ENCODE data around the gene GSAP. TPM values are rescaled to one million over a fixed set of nuclear protein-coding genes. Genes with fewer than 3 reads are reported as not detected.
A peak's percentile ranks its signal among the peaks of the same experiment; 100 is the strongest.

GSAP gene
- total RNA-seq, 2 donors from 2014 or later: 3.7 to 7.7 TPM

GRCh38 chr7:77447616-77448015 lies 31.5 kb upstream of the GSAP start:
- H3K9ac ChIP-seq (ENCODE audit: low read depth in 2 of 2, low read length in 2 of 2): no peak overlapping the region
- no peak for DNase-seq
- TF ChIP-seq, protein P1, sequence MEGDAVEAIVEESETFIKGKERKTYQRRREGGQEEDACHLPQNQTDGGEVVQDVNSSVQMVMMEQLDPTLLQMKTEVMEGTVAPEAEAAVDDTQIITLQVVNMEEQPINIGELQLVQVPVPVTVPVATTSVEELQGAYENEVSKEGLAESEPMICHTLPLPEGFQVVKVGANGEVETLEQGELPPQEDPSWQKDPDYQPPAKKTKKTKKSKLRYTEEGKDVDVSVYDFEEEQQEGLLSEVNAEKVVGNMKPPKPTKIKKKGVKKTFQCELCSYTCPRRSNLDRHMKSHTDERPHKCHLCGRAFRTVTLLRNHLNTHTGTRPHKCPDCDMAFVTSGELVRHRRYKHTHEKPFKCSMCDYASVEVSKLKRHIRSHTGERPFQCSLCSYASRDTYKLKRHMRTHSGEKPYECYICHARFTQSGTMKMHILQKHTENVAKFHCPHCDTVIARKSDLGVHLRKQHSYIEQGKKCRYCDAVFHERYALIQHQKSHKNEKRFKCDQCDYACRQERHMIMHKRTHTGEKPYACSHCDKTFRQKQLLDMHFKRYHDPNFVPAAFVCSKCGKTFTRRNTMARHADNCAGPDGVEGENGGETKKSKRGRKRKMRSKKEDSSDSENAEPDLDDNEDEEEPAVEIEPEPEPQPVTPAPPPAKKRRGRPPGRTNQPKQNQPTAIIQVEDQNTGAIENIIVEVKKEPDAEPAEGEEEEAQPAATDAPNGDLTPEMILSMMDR (IDR thresholded peaks at IDR 0.05): no peak
- H3K36me3 ChIP-seq: no peaks in the 10 kb centered on the region
- no peaks in the 10 kb centered on the region for H3K9me3 ChIP-seq
- no peaks in the 10 kb centered on the region for H3K4me1 ChIP-seq
- no peak overlapping the region for H3K27ac ChIP-seq
- no peaks in the 10 kb centered on the region for H3K27me3 ChIP-seq
- intact Hi-C loops (cut with DNase I): no loop called here
- no peak overlapping the region for H3K4me3 ChIP-seq

GRCh38 chr7:77444123-77444522 lies 28.0 kb upstream of the GSAP start:
- no peaks in the 10 kb centered on the region for H3K4me1 ChIP-seq
- H3K27me3 ChIP-seq: no peaks in the 10 kb centered on the region
- TF ChIP-seq, protein P1 (IDR thresholded peaks at IDR 0.05): no peak
- DNase-seq: no peak
- no peak overlapping the region for H3K9ac ChIP-seq (ENCODE audit: low read depth in 2 of 2, low read length in 2 of 2)
- no peaks in the 10 kb centered on the region for H3K9me3 ChIP-seq
- H3K27ac ChIP-seq: no peak overlapping the region
- no peaks in the 10 kb centered on the region for H3K36me3 ChIP-seq
- H3K4me3 ChIP-seq: no peak overlapping the region
- intact Hi-C loops (cut with DNase I): no loop called here

GRCh38 chr7:77443042-77443441 lies 26.9 kb upstream of the GSAP start:
- H3K27me3 ChIP-seq: no peaks in the 10 kb centered on the region
- DNase-seq: no peak
- no peaks in the 10 kb centered on the region for H3K9me3 ChIP-seq
- H3K4me1 ChIP-seq: no peaks in the 10 kb centered on the region
- H3K27ac ChIP-seq: no peak overlapping the region
- H3K36me3 ChIP-seq: no peaks in the 10 kb centered on the region
- intact Hi-C loops (cut with DNase I): no loop called here
- no peak overlapping the region for H3K9ac ChIP-seq (ENCODE audit: low read depth in 2 of 2, low read length in 2 of 2)
- no peak overlapping the region for H3K4me3 ChIP-seq
- TF ChIP-seq, protein P1 (IDR thresholded peaks at IDR 0.05): no peak

GRCh38 chr7:77442636-77443035 lies 26.5 kb upstream of the GSAP start:
- Histone ChIP-seq H3K4me3 (no peak overlapping the region), H3K9me3 (no peaks in the 10 kb centered on the region), H3K27me3 (no peaks in the 10 kb centered on the region), H3K9ac (ENCODE audit: low read depth in 2 of 2, low read length in 2 of 2) (no peak overlapping the region), H3K36me3 (no peaks in the 10 kb centered on the region), H3K4me1 (no peaks in the 10 kb centered on the region), H3K27ac (no peak overlapping the region)
- intact Hi-C loops (cut with DNase I): no loop called here
- no peak for DNase-seq
- TF ChIP-seq, protein P1 (IDR thresholded peaks at IDR 0.05): no peak

GRCh38 chr7:77441046-77441445 lies 24.9 kb upstream of the GSAP start:
- H3K4me1 ChIP-seq: no peaks in the 10 kb centered on the region
- TF ChIP-seq, protein P1 (IDR thresholded peaks at IDR 0.05): no peak
- H3K27ac ChIP-seq: no peak overlapping the region
- no peak for DNase-seq
- no peaks in the 10 kb centered on the region for H3K27me3 ChIP-seq
- intact Hi-C loops (cut with DNase I): no loop called here
- no peak overlapping the region for H3K9ac ChIP-seq (ENCODE audit: low read depth in 2 of 2, low read length in 2 of 2)
- no peaks in the 10 kb centered on the region for H3K9me3 ChIP-seq
- H3K4me3 ChIP-seq: no peak overlapping the region
- no peaks in the 10 kb centered on the region for H3K36me3 ChIP-seq

DNA sequence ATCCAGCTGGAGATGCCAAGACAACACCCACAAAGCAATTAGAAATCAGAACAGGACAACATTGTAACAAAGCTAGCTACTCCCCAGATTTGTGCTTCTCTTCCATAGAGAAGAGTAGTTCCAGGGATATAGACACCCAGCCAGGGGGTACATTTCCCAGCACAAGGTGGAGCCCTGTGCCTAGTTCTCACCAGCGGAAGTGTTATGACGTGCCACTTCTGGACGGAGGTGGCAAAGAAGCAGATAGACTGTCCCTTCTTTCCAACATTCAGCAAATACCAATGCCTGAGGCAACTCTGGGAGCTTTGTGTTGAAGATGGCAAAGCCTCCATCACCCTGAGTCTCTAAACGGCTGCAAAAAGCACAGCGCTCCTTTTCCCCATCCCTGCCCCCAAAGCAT lies 23.4 kb upstream of the GSAP start:
- Histone ChIP-seq H3K4me1 (no peaks in the 10 kb centered on the region), H3K36me3 (no peaks in the 10 kb centered on the region), H3K9ac (ENCODE audit: low read depth in 2 of 2, low read length in 2 of 2) (no peak overlapping the region), H3K4me3 (no peak overlapping the region), H3K27me3 (no peaks in the 10 kb centered on the region), H3K9me3 (no peaks in the 10 kb centered on the region), H3K27ac (no peak overlapping the region)
- TF ChIP-seq, protein P1 (IDR thresholded peaks at IDR 0.05): peak; percentile 25
- intact Hi-C loops (cut with DNase I): no loop called here
- peak; percentile 59 for DNase-seq

Measured in colonic mucosa (tissue), 4 donors.